Endothelial cell of umbilical vein (primary cell): Measurements from ENCODE around the gene PRR15L. TPM values are rescaled to one million over a fixed set of nuclear protein-coding genes. Genes with fewer than 3 reads are reported as not detected.

ENCODE experiments used
- BruUV-seq: library from RNA; stranded (reverse); fragments of 400-500 nt; replicated peaks from 2 replicates; lab custom pipeline; 2021; lab: Mats Ljungman, UMichigan
- CTCF ChIA-PET: fragments of 300-600, 350-600 bp; sonication (Branson Sonifier 250); formaldehyde crosslinking; loops from one replicate; lab custom pipeline; 2021; ENCODE audit warnings: antibody characterized with exemption, inconsistent platforms; lab: Charles Lee
- POLR2A ChIA-PET: fragments of 300-600, 350-600 bp; sonication (Branson Sonifier 250); formaldehyde crosslinking; loops from one replicate; lab custom pipeline; 2021; ENCODE audit warnings: antibody characterized with exemption, inconsistent platforms; lab: Charles Lee
- DNase-seq: peaks from one replicate; pipeline ENCODE4 v3.0.0-alpha.2; 2011; ENCODE audit warnings: low read depth, low spot score
- FAIRE-seq: peaks from 2 replicates; lab custom pipeline; 2011; peaks lifted over from hg19 to GRCh38; lab: Jason Lieb, UNC
- H2AFZ ChIP-seq: 2 replicates; pipeline ENCODE4 v1.6.0; 2012; ENCODE audit warnings: low read depth, low read length, control low read depth, inconsistent platforms
- H3K27ac ChIP-seq: 2 replicates; pipeline ENCODE4 v1.5.1; 2011; ENCODE audit warnings: low read depth, mild to moderate bottlenecking, control low read depth, low read length, moderate library complexity; ENCODE audit not compliant: insufficient read depth
- H3K27me3 ChIP-seq, 2 experiments: 2 replicates each; pipeline versions ENCODE4 v1.6.0 to v1.6.1; 2011; ENCODE audit warnings: low read length in 2 of 2, mixed read lengths in 1 of 2; ENCODE audit not compliant: control insufficient read depth in 2 of 2, insufficient read depth in 2 of 2
- H3K36me3 ChIP-seq, 2 experiments: 2 replicates in 1 of 2; 3 replicates in 1 of 2; pipeline ENCODE4 v1.5.1; 2011; ENCODE audit warnings: low read length in 2 of 2, mild to moderate bottlenecking in 1 of 2, moderate library complexity in 1 of 2; ENCODE audit not compliant: control insufficient read depth in 2 of 2, insufficient read depth in 2 of 2; ENCODE audit errors: extremely low read depth in 1 of 2
- H3K4me1 ChIP-seq: 3 replicates; pipeline ENCODE4 v1.5.1; 2011; ENCODE audit warnings: mild to moderate bottlenecking, low read length; ENCODE audit not compliant: control insufficient read depth, insufficient read depth; ENCODE audit errors: extremely low read depth
- H3K4me2 ChIP-seq: 2 replicates; pipeline ENCODE4 v1.6.1; 2011; ENCODE audit warnings: low read length, control low read depth, mixed read lengths; ENCODE audit not compliant: insufficient read depth
- H3K4me3 ChIP-seq, 3 experiments: fragments of 200-600 bp in 1 of 3; sonication (generic), shearing (Covaris generic) in 1 of 3; replicated peaks in 1 of 3; 2 replicates each; pipeline ENCODE4 v1.5.1; 2011 to 2016; ENCODE audit warnings: control low read depth in 3 of 3, low read length in 3 of 3, mild to moderate bottlenecking in 2 of 3, inconsistent platforms in 1 of 3, low read depth in 1 of 3, moderate library complexity in 1 of 3; ENCODE audit not compliant: insufficient read depth in 1 of 3
- H3K79me2 ChIP-seq: 2 replicates; pipeline ENCODE4 v1.6.0; 2012; ENCODE audit warnings: low read length, inconsistent platforms; ENCODE audit not compliant: control insufficient read depth, insufficient read depth
- H3K9ac ChIP-seq: replicated peaks from 2 replicates; pipeline ENCODE3; 2011; ENCODE audit warnings: low read length, control low read depth; ENCODE audit not compliant: insufficient read depth; ENCODE audit errors: extremely low read depth
- H3K9me1 ChIP-seq: replicated peaks from 3 replicates; pipeline ENCODE4 v1.6.0; 2011; ENCODE audit warnings: mild to moderate bottlenecking, low read length; ENCODE audit not compliant: control insufficient read depth, insufficient read depth; ENCODE audit errors: extremely low read depth
- H3K9me3 ChIP-seq: replicated peaks from 2 replicates; pipeline ENCODE4 v1.5.1; 2012; ENCODE audit warnings: low read length, inconsistent platforms; ENCODE audit not compliant: control insufficient read depth, insufficient read depth
- H4K20me1 ChIP-seq: replicated peaks from 2 replicates; pipeline ENCODE3; 2011; ENCODE audit warnings: mild to moderate bottlenecking, low read length; ENCODE audit not compliant: control insufficient read depth, insufficient read depth; ENCODE audit errors: extremely low read depth
- CTCF ChIP-seq, 2 donors: IDR thresholded peaks; 1 replicate in 1 of 2; 2 replicates in 1 of 2; pipeline ENCODE4 v1.5.1; 2011; ENCODE audit warnings: low read length in 2 of 2, mild to moderate bottlenecking in 2 of 2, moderate library complexity in 2 of 2, control low read depth in 1 of 2, inconsistent platforms in 1 of 2, low read depth in 1 of 2; ENCODE audit not compliant: insufficient read depth in 1 of 2; ENCODE audit errors: extremely low read depth in 1 of 2
- EZH2 ChIP-seq: IDR thresholded peaks from 2 replicates; pipeline ENCODE4 v1.6.1; 2012; ENCODE audit warnings: borderline replicate concordance, low read depth, mild to moderate bottlenecking, moderate library complexity, low read length, inconsistent platforms; ENCODE audit not compliant: severe bottlenecking
- FOS ChIP-seq: IDR thresholded peaks from 2 replicates; pipeline ENCODE4 v1.6.1; 2011; ENCODE audit warnings: mild to moderate bottlenecking, low read length, moderate library complexity, borderline replicate concordance; ENCODE audit not compliant: insufficient read depth
- GATA2 ChIP-seq: IDR thresholded peaks from 2 replicates; pipeline ENCODE4 v1.7.0; 2011; ENCODE audit warnings: low read depth, mild to moderate bottlenecking, moderate library complexity, mixed read lengths, low read length; ENCODE audit not compliant: insufficient read length, insufficient read depth
- JUN ChIP-seq: IDR thresholded peaks from 2 replicates; pipeline ENCODE4 v1.6.1; 2011; ENCODE audit warnings: borderline replicate concordance, low read depth; ENCODE audit not compliant: insufficient read length, insufficient read depth
- MAX ChIP-seq: IDR thresholded peaks from 2 replicates; pipeline ENCODE4 v1.6.1; 2011; ENCODE audit not compliant: insufficient read depth, insufficient read length
- MYC ChIP-seq: IDR thresholded peaks from one replicate; pipeline ENCODE4 v1.6.1; 2011; ENCODE audit warnings: mild to moderate bottlenecking, low read depth, low read length
- POLR2A ChIP-seq: IDR thresholded peaks from 2 replicates; pipeline ENCODE4 v1.6.1; 2012; ENCODE audit warnings: low read depth, mild to moderate bottlenecking, control low read depth, low read length
- POLR2AphosphoS5 ChIP-seq: IDR thresholded peaks from 2 replicates; pipeline ENCODE4 v1.6.1; 2012; ENCODE audit warnings: low read depth, mild to moderate bottlenecking, control low read depth, low read length, moderate library complexity; ENCODE audit not compliant: insufficient read depth
- dilution Hi-C: fragments of 300-500 bp; cut with MboI; formaldehyde crosslinking; loops from one replicate; pipeline ENCODE4 v1.15.0; 2019; ENCODE audit warnings: low sequenced_read_pairs; ENCODE audit not compliant: extremely low pct_ligation_motif_present
- intact Hi-C: fragments of 100-400 bp; cut with micrococcal nuclease; formaldehyde crosslinking; loops from one replicate; pipeline ENCODE4 v1.10.0; 2022
- polyA plus RNA-seq, 4 experiments: library from polyadenylated mRNA; depleted of rRNA in 3 of 4; stranded (reverse) in 3 of 4; unstranded in 1 of 4; fragments of >200 nt; gene quantifications; 2 replicates each; pipeline versions ENCODE4 v1.2.1 to v1.2.3, GENCODE V29; 2011 to 2012; ENCODE audit warnings: missing spikeins in 1 of 4
- total RNA-seq: library from RNA; stranded (reverse); gene quantifications from 2 replicates; pipeline ENCODE4 v1.2.3, GENCODE V29; 2021

Gene PRR15L
- total and polyA plus RNA-seq, 2 donors (not counting 3 experiments of a cell fraction or from before 2014, with no cell fraction given) = not detected

- dilution Hi-C loops = no loop called here
- Histone ChIP-seq H3K4me2 (no peak overlapping the region), H4K20me1 (no peaks in the 10 kb centered on the region), H3K9me3 (no peaks in the 10 kb centered on the region), H3K27ac (no peak overlapping the region), H3K9ac (no peak overlapping the region), H3K27me3 (no peaks in the 10 kb centered on the region), H3K36me3 (peaks cover 0 to 2% of the 10 kb centered on the region in 2 experiments), H3K4me3 (no peak overlapping the region), H2AFZ (no peak overlapping the region), H3K4me1 (no peaks in the 10 kb centered on the region), H3K79me2 (no peaks in the 10 kb centered on the region), H3K9me1 (no peaks in the 10 kb centered on the region)
- FAIRE-seq (no peak), DNase-seq (no peak)
- TF ChIP-seq MYC (no peak), JUN (no peak), CTCF (IDR thresholded peaks at IDR 0.05; ENCODE audit: extremely low read depth in 1 of 2, insufficient read depth in 1 of 2, low read depth in 1 of 2, low read length in 2 of 2) (no peak), POLR2AphosphoS5 (no peak), POLR2A (no peak), MAX (no peak), FOS (no peak), GATA2 (no peak), EZH2 (no peak)
- ChIA-PET CTCF (interaction anchor here (1.2 kb wide), 1 partner anchor 64 kb away, joined by 3 read pairs; no protein-coding TSS in a partner anchor), POLR2A (no interaction called here)
- no TSS peak for BruUV-seq
- intact Hi-C loops = no loop called here
Measured at GRCh38 chr17:47906443-47906842, 51.2 kb downstream of the PRR15L start.
